ENCODE measurements around the gene RXFP4. TPM values are rescaled to one million over a fixed set of nuclear protein-coding genes. Genes with fewer than 3 reads are reported as not detected.

Gene RXFP4
- total RNA-seq, 1 donor from 2014 or later: not detected

- no peak overlapping the region for H3K4me3 ChIP-seq
- no peak for TF ChIP-seq CTCF (IDR thresholded peaks at IDR 0.05)
- intact Hi-C loops (cut with DNase I): no loop called here
- no peaks in the 10 kb centered on the region for H3K27me3 ChIP-seq
- peaks cover 52 to 57% of the 10 kb centered on the region in 2 donors for H3K36me3 ChIP-seq
- no peaks in the 10 kb centered on the region for H3K9me3 ChIP-seq
- peak overlapping the region; percentile 48 to 59 for H3K27ac ChIP-seq
- no peak for DNase-seq (ENCODE audit: low spot score in 2 of 2)
- H3K4me1 ChIP-seq: peaks cover 1 to 4% of the 10 kb centered on the region in 2 donors
Measured at GRCh38 chr1:155946633-155947219, 5.3 kb downstream of the RXFP4 start.

GRCh38 chr1:155947292-155947691 is 5.9 kb downstream of the RXFP4 start:
- Histone ChIP-seq H3K4me1 (no peaks in the 10 kb centered on the region), H3K36me3 (peaks cover 58 to 62% of the 10 kb centered on the region in 2 donors), H3K9me3 (no peaks in the 10 kb centered on the region), H3K4me3 (no peak overlapping the region), H3K27ac (peak overlapping the region in 1 of 2 donors; percentile 25), H3K27me3 (no peaks in the 10 kb centered on the region)
- no peak for DNase-seq (ENCODE audit: low spot score in 2 of 2)
- no peak for TF ChIP-seq CTCF (IDR thresholded peaks at IDR 0.05)
- intact Hi-C loops (cut with DNase I): no loop called here

GRCh38 chr1:155947741-155948140 is 6.3 kb downstream of the RXFP4 start:
- no peaks in the 10 kb centered on the region for H3K9me3 ChIP-seq
- TF ChIP-seq CTCF (IDR thresholded peaks at IDR 0.05): no peak
- H3K27me3 ChIP-seq: no peaks in the 10 kb centered on the region
- H3K4me3 ChIP-seq: no peak overlapping the region
- H3K4me1 ChIP-seq: no peaks in the 10 kb centered on the region
- DNase-seq (ENCODE audit: low spot score in 2 of 2): no peak
- peak overlapping the region in 1 of 2 donors; percentile 25 for H3K27ac ChIP-seq
- peaks cover 62 to 67% of the 10 kb centered on the region in 2 donors for H3K36me3 ChIP-seq
- intact Hi-C loops (cut with DNase I): no loop called here

GRCh38 chr1:155950829-155951228 is 9.4 kb downstream of the RXFP4 start:
- intact Hi-C loops (cut with DNase I): loop anchor here (10.0 kb wide), 1 partner anchor 194 kb away; no protein-coding TSS in a partner anchor
- Histone ChIP-seq H3K4me1 (no peaks in the 10 kb centered on the region), H3K27me3 (no peaks in the 10 kb centered on the region), H3K27ac (no peak overlapping the region), H3K4me3 (no peak overlapping the region), H3K9me3 (no peaks in the 10 kb centered on the region), H3K36me3 (peaks cover 92 to 97% of the 10 kb centered on the region in 2 donors)
- no peak for TF ChIP-seq CTCF (IDR thresholded peaks at IDR 0.05)
- DNase-seq (ENCODE audit: low spot score in 2 of 2): no peak

- peaks cover 97 to 99% of the 10 kb centered on the region in 2 donors for H3K36me3 ChIP-seq
- no peak for DNase-seq (ENCODE audit: low spot score in 2 of 2)
- no peak overlapping the region for H3K4me3 ChIP-seq
- intact Hi-C loops (cut with DNase I): loop anchor here (10.0 kb wide), 1 partner anchor 193 kb away; no protein-coding TSS in a partner anchor
- H3K27ac ChIP-seq: peak overlapping the region; percentile 18 to 59
- H3K4me1 ChIP-seq: no peaks in the 10 kb centered on the region
- no peaks in the 10 kb centered on the region for H3K27me3 ChIP-seq
- no peak for TF ChIP-seq CTCF (IDR thresholded peaks at IDR 0.05)
- H3K9me3 ChIP-seq: no peaks in the 10 kb centered on the region
Measured at GRCh38 chr1:155951753-155952504, 10.5 kb downstream of the RXFP4 start.

Measured in ascending aorta (tissue), 2 donors.